Kidney (tissue), 14 donors: ENCODE measurements around the gene IL36B. TPM values are rescaled to one million over a fixed set of nuclear protein-coding genes. Genes with fewer than 3 reads are reported as not detected.

Experiments used
- DNase-seq, 5 donors: peaks; one replicate each; pipeline ENCODE4 v3.0.0-alpha.2; 2013 to 2020
- FAIRE-seq: peaks from 2 replicates; lab custom pipeline; 2012; peaks lifted over from hg19 to GRCh38; lab: Jason Lieb, UNC
- H3K27ac ChIP-seq, 2 donors: one replicate each; pipeline ENCODE4 v1.7.0; 2013; ENCODE audit warnings: low read depth in 2 of 2, low read length in 2 of 2, inconsistent platforms in 1 of 2
- H3K27me3 ChIP-seq: one replicate; pipeline ENCODE4 v1.7.1; 2013; ENCODE audit warnings: low read length, inconsistent platforms; ENCODE audit not compliant: control insufficient read depth, insufficient read depth
- H3K36me3 ChIP-seq, 3 donors: one replicate each; pipeline versions ENCODE4 v1.7.0 to v1.7.1; 2013; ENCODE audit warnings: low read length in 3 of 3, control low read depth in 1 of 3, inconsistent platforms in 1 of 3; ENCODE audit not compliant: insufficient read depth in 3 of 3, control insufficient read depth in 2 of 3
- H3K4me1 ChIP-seq, 3 donors: one replicate each; pipeline versions ENCODE4 v1.7.0 to v1.7.1; 2013; ENCODE audit warnings: low read length in 3 of 3, inconsistent platforms in 1 of 3, low read depth in 1 of 3; ENCODE audit not compliant: control insufficient read depth in 2 of 3, insufficient read depth in 2 of 3
- H3K4me3 ChIP-seq, 3 donors: one replicate each; pipeline versions ENCODE4 v1.7.0 to v1.8.1; 2013; ENCODE audit warnings: low read length in 3 of 3, control low read depth in 1 of 3, inconsistent platforms in 1 of 3
- H3K9ac ChIP-seq, 3 donors: one replicate each; pipeline versions ENCODE4 v1.7.0 to v1.7.1; 2013; ENCODE audit warnings: low read length in 3 of 3, control low read depth in 1 of 3, inconsistent platforms in 1 of 3
- H3K9me3 ChIP-seq, 3 donors: one replicate each; pipeline versions ENCODE4 v1.7.0 to v1.7.1; 2013; ENCODE audit warnings: low read length in 3 of 3, control low read depth in 1 of 3, inconsistent platforms in 1 of 3; ENCODE audit not compliant: control insufficient read depth in 2 of 3, insufficient read depth in 1 of 3
- intact Hi-C: fragments of 100-400 bp; cut with DNase I; formaldehyde crosslinking; loops from one replicate; pipeline ENCODE4 v1.11.1; 2022
- polyA plus RNA-seq: library from polyadenylated mRNA; stranded (reverse); fragments of 350-450 nt; fragmentation: Illumina TruSeq; extraction: RNeasy Lipid Tissue Mini Kit (QIAGEN cat#74804); gene quantifications from one replicate; pipeline ENCODE4 v1.2.3, GENCODE V29; 2014; ENCODE audit warnings: low read depth, low replicate concordance; ENCODE audit not compliant: insufficient read depth
- total RNA-seq: library from RNA; stranded (reverse); fragmentation: NEBNext Ultra II Directional; extraction: Animal tissue kit (Norgen Biotek cat#: 25700); gene quantifications from one replicate; pipeline ENCODE4 v1.2.1, GENCODE V29; 2021
- TF ChIP-seq, protein P1 (sequence below): IDR thresholded peaks from 3 replicates; pipeline ENCODE4 v1.5.1; 2012; ENCODE audit warnings: mild to moderate bottlenecking, moderate library complexity, borderline replicate concordance; ENCODE audit not compliant: insufficient read depth; ENCODE audit errors: extremely low read depth
- donor health status: control.
- donor health status: control.
- donor health status: control.
- donor health status: control.
- donor health status: control.
- donor health status: DM: yes; HTN: yes; CAD: no.
- donor health status: Normal renal cell carcinoma (clear cell type).

The IL36B gene
- total and polyA plus RNA-seq, 2 donors from 2014 or later, result not detected

DNA sequence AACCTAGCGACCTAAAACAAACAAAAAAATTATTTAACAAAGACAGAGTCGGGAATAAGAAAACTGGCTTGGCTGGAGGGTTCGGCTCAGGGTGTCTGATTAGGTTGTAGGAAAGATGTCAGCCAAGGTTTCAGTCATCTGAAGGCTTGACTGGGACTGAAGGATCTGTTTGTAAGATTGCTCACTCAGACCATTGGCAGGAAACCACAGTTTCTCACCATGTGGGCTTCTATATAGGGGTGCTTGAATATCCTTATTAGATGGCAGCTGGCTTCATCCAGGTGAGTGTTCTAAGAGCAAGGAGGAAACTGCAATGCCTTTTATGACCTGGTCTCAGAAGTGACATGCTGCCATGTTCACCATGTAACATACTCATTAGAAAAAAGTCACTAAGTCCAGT is 999 bp upstream of the IL36B start:
- TF ChIP-seq, protein P1, sequence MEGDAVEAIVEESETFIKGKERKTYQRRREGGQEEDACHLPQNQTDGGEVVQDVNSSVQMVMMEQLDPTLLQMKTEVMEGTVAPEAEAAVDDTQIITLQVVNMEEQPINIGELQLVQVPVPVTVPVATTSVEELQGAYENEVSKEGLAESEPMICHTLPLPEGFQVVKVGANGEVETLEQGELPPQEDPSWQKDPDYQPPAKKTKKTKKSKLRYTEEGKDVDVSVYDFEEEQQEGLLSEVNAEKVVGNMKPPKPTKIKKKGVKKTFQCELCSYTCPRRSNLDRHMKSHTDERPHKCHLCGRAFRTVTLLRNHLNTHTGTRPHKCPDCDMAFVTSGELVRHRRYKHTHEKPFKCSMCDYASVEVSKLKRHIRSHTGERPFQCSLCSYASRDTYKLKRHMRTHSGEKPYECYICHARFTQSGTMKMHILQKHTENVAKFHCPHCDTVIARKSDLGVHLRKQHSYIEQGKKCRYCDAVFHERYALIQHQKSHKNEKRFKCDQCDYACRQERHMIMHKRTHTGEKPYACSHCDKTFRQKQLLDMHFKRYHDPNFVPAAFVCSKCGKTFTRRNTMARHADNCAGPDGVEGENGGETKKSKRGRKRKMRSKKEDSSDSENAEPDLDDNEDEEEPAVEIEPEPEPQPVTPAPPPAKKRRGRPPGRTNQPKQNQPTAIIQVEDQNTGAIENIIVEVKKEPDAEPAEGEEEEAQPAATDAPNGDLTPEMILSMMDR, result no peak
- Histone ChIP-seq H3K27ac (no peak overlapping the region), H3K9me3 (peaks cover 0 to 5% (median 0%) of the 10 kb centered on the region in 3 donors), H3K9ac (no peak overlapping the region), H3K4me3 (no peak overlapping the region), H3K27me3 (no peaks in the 10 kb centered on the region), H3K36me3 (no peaks in the 10 kb centered on the region), H3K4me1 (no peaks in the 10 kb centered on the region)
- intact Hi-C loops, result no loop called here
- no peak for DNase-seq
- no peak for FAIRE-seq

DNA sequence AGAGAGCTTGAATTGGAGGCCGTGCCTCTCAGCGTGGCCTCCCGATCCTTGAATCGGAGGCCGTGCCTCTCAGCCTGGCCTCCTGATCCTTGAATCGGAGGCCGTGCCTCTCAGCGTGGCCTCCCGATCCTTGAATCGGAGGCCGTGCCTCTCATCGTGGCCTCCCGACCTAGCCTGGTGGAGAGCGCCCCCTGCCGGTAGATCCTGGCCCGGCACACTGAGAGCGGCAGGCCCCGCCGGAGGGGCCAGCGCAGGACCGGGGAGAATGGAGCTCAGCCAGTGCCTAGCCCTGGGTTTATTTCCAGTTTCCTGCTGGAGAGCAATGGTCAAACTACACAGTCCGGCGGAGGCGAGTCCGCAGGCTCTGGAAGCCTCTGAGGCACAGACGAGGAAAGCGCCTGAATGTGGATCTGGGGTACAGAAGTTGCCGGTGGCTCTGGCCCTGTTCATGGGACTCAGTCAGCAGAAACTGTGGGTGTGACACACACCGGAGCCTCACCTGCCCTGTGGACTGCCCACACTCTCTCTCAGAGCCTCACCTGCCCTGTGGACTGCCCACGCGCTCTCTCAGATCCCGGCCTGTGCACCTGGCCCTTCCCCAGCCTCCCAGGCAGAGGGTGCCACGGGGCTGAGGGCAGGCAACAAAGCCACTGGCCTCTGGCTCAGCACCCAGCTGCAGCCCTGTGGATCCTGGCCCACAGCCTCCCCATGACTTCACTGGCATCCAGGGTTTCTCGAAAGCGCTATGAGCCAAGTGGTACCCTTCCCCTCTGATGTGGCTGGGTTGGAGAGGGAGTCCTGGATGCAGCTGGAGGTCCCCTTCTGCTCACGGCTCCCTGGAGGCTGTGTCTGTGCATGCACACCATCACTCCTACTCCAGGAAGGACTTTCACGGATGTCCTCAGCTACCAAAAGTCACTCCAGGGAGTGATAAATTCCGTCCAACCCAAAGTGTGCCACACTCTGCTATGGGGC is 1.5 kb downstream of the IL36B start:
- H3K4me3 ChIP-seq, result no peak overlapping the region
- H3K36me3 ChIP-seq, result no peaks in the 10 kb centered on the region
- no peaks in the 10 kb centered on the region for H3K27me3 ChIP-seq
- no peak overlapping the region for H3K9ac ChIP-seq
- no peak for DNase-seq
- TF ChIP-seq, protein P1, result no peak
- H3K9me3 ChIP-seq, result peaks cover 0 to 5% (median 0%) of the 10 kb centered on the region in 3 donors
- H3K27ac ChIP-seq, result no peak overlapping the region
- no peaks in the 10 kb centered on the region for H3K4me1 ChIP-seq
- intact Hi-C loops, result no loop called here
- no peak for FAIRE-seq

DNA sequence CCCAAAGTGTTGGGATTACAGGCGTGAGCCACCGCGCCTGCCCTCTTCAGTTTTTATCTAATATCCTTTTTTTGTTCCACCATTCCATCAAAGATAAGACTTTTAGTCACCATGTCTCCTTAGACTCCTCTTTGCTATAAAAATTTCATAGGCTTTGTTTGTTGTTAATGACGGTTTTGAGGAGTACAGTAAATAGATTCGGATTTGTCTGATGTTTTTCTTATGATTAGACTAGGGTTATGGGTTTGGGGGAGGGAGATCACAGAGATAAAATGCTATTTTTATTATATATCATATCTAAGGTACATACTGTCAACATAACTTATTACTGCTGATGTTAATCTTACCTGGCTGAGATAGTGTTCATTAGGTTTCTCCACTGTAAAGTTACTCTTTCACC is 6.2 kb downstream of the IL36B start:
- TF ChIP-seq, protein P1, result no peak
- H3K4me1 ChIP-seq, result no peaks in the 10 kb centered on the region
- DNase-seq (no peak), FAIRE-seq (no peak)
- no peak overlapping the region for H3K27ac ChIP-seq
- intact Hi-C loops, result no loop called here
- H3K4me3 ChIP-seq, result no peak overlapping the region
- H3K27me3 ChIP-seq, result no peaks in the 10 kb centered on the region
- no peaks in the 10 kb centered on the region for H3K36me3 ChIP-seq
- no peak overlapping the region for H3K9ac ChIP-seq
- H3K9me3 ChIP-seq, result no peaks in the 10 kb centered on the region
